Immature natural killer cell (primary cell): ENCODE measurements around the gene CUEDC1. TPM values are rescaled to one million over a fixed set of nuclear protein-coding genes. Genes with fewer than 3 reads are reported as not detected.
A peak's percentile ranks its signal among the peaks of the same experiment; 100 is the strongest.

Experiments used
- DNase-seq, 3 donors: peaks; one replicate each; pipeline ENCODE4 v3.0.0; 2022; ENCODE audit warnings: mixed read lengths in 1 of 3
- H3K27ac Mint-ChIP-seq, 6 donors: one replicate each; pipeline ENCODE4 v1.8.0; 2020; ENCODE audit warnings: mixed read lengths in 6 of 6, mild to moderate bottlenecking in 5 of 6, inconsistent platforms in 4 of 6, moderate library complexity in 3 of 6
- H3K27me3 Mint-ChIP-seq, 3 donors: one replicate each; pipeline ENCODE4 v1.8.0; 2020 to 2021; ENCODE audit warnings: low read depth in 3 of 3, mild to moderate bottlenecking in 3 of 3, mixed read lengths in 3 of 3, moderate library complexity in 3 of 3, inconsistent platforms in 1 of 3
- H3K36me3 Mint-ChIP-seq, 3 donors: one replicate each; pipeline ENCODE4 v1.8.0; 2020; ENCODE audit warnings: mixed read lengths in 3 of 3, inconsistent platforms in 2 of 3, mild to moderate bottlenecking in 2 of 3
- H3K4me1 Mint-ChIP-seq, 2 donors: one replicate each; pipeline ENCODE4 v1.8.0; 2020; ENCODE audit warnings: inconsistent platforms in 2 of 2, mild to moderate bottlenecking in 2 of 2, mixed read lengths in 2 of 2, moderate library complexity in 1 of 2
- H3K4me3 Mint-ChIP-seq, 5 donors: one replicate each; pipeline ENCODE4 v1.8.0; 2020; ENCODE audit warnings: mild to moderate bottlenecking in 5 of 5, mixed read lengths in 5 of 5, inconsistent platforms in 3 of 5, moderate library complexity in 3 of 5
- H3K9me3 Mint-ChIP-seq, 6 donors: one replicate each; pipeline ENCODE4 v1.8.0; 2020; ENCODE audit warnings: mild to moderate bottlenecking in 6 of 6, mixed read lengths in 6 of 6, inconsistent platforms in 4 of 6, moderate library complexity in 3 of 6
- polyA plus RNA-seq, 3 donors: library from polyadenylated mRNA; unstranded; fragments of 300-500 nt; fragmentation: Illumina TruSeq; gene quantifications; one replicate each; pipeline ENCODE4 v1.2.3, GENCODE V29; 2021

CUEDC1 gene
- polyA plus RNA-seq, 3 donors from 2014 or later = 0.43 to 2.5 (median 0.52) TPM

DNA sequence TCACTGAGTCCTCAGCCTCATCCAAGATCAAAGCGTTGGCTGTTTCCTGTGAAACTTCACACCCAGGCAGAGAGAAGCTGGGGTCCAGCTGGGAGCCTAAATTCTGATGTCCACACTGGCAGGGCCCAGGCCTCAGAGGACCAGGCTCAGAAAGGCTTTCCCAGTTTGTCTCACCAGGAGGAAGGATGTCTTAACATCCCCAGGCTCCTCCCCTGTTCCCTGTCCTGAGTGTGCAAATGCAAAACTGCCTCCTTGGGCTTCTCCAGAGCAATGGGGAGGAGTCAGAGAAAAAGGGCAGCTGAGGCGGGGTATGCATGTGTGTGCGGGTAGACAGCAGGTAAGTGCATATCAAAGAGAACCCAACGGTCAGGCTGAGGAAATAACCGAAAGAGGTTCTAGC lies 45.7 kb downstream of the CUEDC1 start:
- H3K4me3 Mint-ChIP-seq = no peak overlapping the region
- H3K9me3 Mint-ChIP-seq = no peaks in the 10 kb centered on the region
- H3K27me3 Mint-ChIP-seq = peaks cover 1 to 3% (median 2%) of the 10 kb centered on the region in 3 donors
- no peaks in the 10 kb centered on the region for H3K4me1 Mint-ChIP-seq
- no peak overlapping the region for H3K27ac Mint-ChIP-seq
- no peaks in the 10 kb centered on the region for H3K36me3 Mint-ChIP-seq
- DNase-seq = no peak

DNA sequence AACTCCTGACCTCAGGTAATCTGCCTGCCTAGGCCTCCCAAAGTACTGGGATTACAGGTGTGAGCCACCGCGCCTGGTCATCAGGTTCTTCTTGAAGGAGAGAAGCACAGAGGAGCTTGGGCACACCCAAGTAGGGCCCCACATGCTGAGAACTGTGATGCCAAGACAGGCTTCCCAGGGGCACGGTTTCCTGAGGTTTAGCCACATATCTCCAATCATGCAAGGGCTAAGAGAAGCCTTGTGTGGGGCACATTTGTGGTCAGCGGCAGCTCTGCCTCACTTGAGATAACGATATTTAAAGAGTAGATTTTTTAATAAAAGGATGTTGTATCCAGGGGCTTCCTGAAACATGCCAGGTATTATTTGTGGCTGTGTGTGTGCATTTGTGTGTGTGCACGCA lies 46.9 kb downstream of the CUEDC1 start:
- no peaks in the 10 kb centered on the region for H3K36me3 Mint-ChIP-seq
- H3K27ac Mint-ChIP-seq = no peak overlapping the region
- no peak overlapping the region for H3K4me3 Mint-ChIP-seq
- H3K27me3 Mint-ChIP-seq = peaks cover 0 to 2% (median 1%) of the 10 kb centered on the region in 3 donors
- H3K9me3 Mint-ChIP-seq = no peaks in the 10 kb centered on the region
- H3K4me1 Mint-ChIP-seq = peaks cover 4 to 6% of the 10 kb centered on the region in 2 donors
- DNase-seq = no peak

DNA sequence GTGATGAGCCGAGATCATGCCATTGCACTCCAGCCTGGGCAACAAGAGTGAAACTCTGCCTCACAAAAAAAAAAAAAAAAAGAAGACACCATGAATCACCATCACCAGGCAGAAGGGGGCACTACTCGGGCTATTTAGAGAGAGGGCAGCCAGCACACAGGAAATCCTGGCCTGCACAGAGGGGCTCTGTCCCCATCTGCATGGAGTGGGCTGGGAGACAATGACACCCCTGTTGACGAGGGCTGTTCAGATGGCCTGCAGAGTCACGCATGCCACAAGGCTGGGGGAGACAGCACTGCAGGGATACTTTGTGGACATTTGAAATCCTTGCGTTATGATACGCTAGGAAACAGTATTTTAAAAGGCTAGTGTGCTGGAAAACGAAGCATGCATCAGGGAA lies 48.3 kb downstream of the CUEDC1 start:
- Mint-ChIP-seq H3K4me1 (peaks cover 7 to 8% of the 10 kb centered on the region in 2 donors), H3K9me3 (no peaks in the 10 kb centered on the region), H3K27me3 (peaks cover 0 to 2% (median 1%) of the 10 kb centered on the region in 3 donors), H3K27ac (no peak overlapping the region), H3K4me3 (no peak overlapping the region), H3K36me3 (no peaks in the 10 kb centered on the region)
- DNase-seq = no peak

DNA sequence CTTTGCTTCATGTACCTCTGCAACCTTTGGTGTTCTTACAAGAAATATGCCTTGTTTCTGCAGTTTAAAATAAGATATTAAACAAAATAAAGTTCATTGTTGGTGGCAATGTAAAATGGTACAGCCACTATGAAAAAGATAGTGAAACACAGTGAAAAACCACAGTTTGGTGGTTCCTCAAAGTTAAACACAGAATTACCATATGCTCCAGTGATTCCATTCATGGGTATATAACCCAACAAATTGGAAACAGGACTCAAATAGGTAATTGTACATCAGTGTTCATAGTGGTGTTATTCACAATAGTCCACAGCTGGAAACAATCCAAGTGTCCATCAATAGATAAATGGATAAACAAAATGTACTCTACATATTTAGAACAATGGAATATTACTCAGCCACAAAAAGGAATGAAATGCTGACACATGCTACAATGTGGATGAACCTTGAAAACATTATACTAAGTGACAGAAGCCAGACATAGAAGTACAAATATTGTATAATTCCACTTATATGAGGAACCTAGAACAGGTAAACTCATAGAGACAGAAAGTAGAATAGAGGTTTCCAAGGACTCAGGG lies 49.2 kb downstream of the CUEDC1 start:
- Mint-ChIP-seq H3K4me1 (peaks cover 7 to 8% of the 10 kb centered on the region in 2 donors), H3K27me3 (peaks cover 0 to 1% (median 0%) of the 10 kb centered on the region in 3 donors), H3K4me3 (no peak overlapping the region), H3K9me3 (no peaks in the 10 kb centered on the region), H3K27ac (no peak overlapping the region), H3K36me3 (no peaks in the 10 kb centered on the region)
- no peak for DNase-seq

DNA sequence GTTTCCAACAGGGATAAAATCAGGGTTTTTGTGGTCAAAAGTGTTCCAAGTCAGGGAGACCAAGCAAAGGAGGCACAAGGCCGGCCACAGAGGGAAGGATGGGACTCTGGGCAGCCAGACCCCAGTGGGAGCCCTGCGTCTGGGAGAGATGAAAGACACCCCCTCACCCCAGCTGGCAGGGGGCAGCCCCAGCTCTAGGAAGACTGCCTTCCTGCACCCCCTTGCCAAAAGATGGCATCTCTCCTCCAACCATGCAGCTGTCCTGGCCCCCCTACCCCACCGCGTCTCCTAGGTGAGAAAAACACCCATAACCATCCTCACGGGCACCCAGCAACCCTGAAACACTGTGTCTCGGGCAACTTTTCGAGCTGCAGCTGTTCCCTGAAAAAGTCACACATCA lies 51.3 kb downstream of the CUEDC1 start:
- Mint-ChIP-seq H3K4me1 (peaks cover 17% of the 10 kb centered on the region in 2 donors), H3K27ac (peak overlapping the region in 1 of 6 donors; percentile 53), H3K4me3 (no peak overlapping the region)

DNA sequence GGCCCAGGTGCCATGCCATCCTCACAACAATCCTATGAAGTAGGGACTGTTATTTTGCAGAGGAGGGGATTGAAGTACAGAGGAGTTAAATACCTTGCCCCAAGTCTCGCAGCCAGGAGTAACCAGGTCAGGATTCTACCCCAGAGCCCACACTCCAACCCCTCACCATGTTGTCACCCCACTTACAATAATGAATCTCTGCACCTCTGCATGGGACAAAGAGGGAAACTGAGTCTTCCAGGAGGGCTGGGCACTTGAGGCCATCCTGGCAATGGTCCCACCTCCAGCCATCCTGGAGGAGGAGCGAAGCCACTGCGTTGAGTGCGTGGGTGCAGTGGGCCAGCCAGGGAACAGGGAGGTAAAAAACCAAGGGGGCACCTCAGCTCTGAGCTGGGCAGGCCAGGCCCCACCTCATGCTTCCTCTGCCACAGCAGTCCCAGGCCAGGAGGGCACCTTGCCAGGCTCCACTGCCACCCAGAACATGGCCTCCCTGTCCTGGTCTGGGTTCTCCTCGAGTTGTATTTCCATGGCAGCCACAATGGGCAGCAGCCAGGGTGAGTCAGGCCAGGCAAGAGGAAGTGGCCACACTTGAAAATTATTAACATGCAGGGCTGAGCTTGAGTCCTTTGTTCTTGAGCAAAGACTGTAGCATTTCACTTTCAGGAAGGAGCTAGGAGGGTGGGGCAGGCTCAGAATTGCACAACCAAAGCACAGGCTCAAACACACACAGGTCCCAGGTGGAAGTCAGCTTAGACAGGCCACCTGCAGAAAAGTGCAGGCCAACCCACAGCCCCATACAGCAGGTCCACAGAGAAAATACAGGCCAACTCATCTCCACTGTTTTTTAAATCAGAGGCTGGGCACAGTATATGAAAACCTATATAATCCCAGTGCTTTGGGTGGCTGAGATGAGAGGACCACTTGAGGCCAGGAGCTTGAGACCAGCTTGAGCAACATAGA lies 52.1 kb downstream of the CUEDC1 start:
- Mint-ChIP-seq H3K27ac (peak overlapping the region in 2 of 6 donors; percentile 20 to 25), H3K4me3 (no peak overlapping the region), H3K9me3 (no peaks in the 10 kb centered on the region), H3K27me3 (peaks cover 0 to 1% (median 0%) of the 10 kb centered on the region in 3 donors), H3K36me3 (no peaks in the 10 kb centered on the region), H3K4me1 (peaks cover 17% of the 10 kb centered on the region in 2 donors)
- peak in 1 of 3 donors; percentile 5 for DNase-seq

More for the DNA sequence above, 51.3 kb downstream of the CUEDC1 start:
- Mint-ChIP-seq H3K36me3 (no peaks in the 10 kb centered on the region), H3K9me3 (no peaks in the 10 kb centered on the region), H3K27me3 (peaks cover 0 to 1% (median 0%) of the 10 kb centered on the region in 3 donors)
- no peak for DNase-seq

DNA sequence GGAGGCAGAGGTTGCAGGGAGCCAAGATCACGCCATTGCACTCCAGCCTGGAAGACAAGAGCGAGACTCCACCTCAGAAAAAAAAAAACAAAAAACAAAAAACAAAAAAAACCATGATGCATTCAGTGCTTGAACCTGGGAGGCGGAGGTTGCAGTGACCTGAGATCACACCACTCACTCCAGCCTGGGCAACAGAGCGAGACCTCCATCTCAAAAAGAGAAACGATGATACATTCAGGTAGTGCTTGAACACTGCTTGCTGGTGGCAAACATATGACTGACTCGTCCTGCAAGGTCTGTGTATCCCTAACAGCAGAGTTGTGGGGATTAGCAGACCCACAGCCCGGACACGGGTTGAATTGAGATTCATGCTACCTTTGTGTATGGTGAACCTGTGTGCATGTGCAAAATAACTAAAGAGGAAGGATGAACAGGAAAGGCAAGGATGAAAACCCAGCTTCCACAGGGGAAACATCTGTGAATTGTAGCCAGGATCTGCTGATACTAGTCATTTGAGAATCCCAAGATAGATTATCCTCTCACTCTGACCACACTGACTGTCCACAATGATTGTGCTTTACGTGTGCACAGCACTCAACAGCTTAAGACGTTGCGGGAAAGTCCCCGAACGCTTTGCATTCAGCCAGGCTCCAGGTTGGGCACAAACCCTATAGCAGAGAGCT lies 53.0 kb downstream of the CUEDC1 start:
- Mint-ChIP-seq H3K36me3 (no peaks in the 10 kb centered on the region), H3K4me3 (peak overlapping the region in 1 of 5 donors; percentile 12), H3K4me1 (peaks cover 17% of the 10 kb centered on the region in 2 donors), H3K27ac (no peak overlapping the region), H3K9me3 (no peaks in the 10 kb centered on the region), H3K27me3 (peaks cover 0 to 1% (median 0%) of the 10 kb centered on the region in 3 donors)
- DNase-seq = no peak

DNA sequence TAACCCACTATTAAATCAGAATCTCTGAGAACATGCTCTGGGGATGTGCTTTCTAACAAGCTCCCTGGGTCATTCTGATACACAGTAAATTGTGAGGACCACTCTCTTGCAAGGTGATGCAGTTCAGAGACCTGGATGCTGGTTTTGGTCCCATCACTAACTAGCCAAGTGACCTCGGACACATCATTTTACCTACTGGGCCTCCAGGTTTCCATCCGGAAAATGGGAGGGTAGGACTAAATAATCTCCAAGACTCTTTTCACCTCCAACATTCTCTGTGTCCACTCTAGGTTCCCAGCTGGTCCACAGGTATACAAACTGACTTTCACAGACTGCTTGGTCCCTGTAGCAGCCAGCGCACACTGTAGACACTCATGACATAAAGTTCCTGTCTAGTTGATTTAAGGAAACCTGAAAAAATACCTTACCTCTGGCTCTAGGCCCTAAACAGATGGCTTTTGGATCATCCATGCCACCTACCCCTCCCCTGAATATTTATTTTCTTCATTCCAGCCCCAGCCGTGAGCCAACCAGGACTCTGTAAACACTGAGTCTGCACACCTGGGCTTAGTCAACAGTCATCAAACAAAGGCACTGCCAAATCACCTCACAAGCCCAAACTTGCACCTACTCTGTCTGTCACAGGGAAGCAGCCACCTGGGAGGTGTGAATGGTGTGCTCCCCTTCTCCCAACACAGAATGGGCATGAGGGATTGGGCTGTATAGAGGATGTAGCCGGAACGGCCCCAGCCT lies 54.0 kb downstream of the CUEDC1 start:
- no peak overlapping the region for H3K27ac Mint-ChIP-seq
- H3K4me1 Mint-ChIP-seq = peaks cover 17% of the 10 kb centered on the region in 2 donors
- H3K9me3 Mint-ChIP-seq = no peaks in the 10 kb centered on the region
- H3K4me3 Mint-ChIP-seq = no peak overlapping the region
- DNase-seq = no peak
- H3K36me3 Mint-ChIP-seq = no peaks in the 10 kb centered on the region
- H3K27me3 Mint-ChIP-seq = peaks cover 0 to 1% (median 0%) of the 10 kb centered on the region in 3 donors

DNA sequence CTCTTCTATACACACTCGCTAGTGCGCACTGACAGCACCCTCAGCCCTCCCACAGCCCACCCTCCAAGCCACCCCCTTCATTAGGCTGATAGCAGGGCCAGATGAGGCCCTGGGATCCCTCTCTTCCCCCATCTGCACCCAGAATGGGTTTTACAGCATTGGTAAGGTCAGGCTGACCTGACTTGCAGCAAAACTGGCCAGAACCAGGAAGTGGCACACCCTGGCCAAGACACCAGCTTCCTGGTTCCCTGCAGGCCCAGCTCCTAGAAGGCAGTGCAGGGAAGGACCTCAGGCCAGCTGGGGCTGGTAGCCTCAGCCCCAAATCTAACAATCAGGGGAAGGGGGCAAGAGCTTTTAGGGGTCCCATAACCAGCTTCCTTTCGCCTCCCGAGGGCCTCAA lies 55.4 kb downstream of the CUEDC1 start:
- H3K4me1 Mint-ChIP-seq = peaks cover 17% of the 10 kb centered on the region in 2 donors
- H3K27ac Mint-ChIP-seq = no peak overlapping the region
- no peaks in the 10 kb centered on the region for H3K9me3 Mint-ChIP-seq
- peak overlapping the region in 1 of 5 donors; percentile 39 for H3K4me3 Mint-ChIP-seq
- no peaks in the 10 kb centered on the region for H3K36me3 Mint-ChIP-seq
- DNase-seq = no peak
- no peaks in the 10 kb centered on the region for H3K27me3 Mint-ChIP-seq

DNA sequence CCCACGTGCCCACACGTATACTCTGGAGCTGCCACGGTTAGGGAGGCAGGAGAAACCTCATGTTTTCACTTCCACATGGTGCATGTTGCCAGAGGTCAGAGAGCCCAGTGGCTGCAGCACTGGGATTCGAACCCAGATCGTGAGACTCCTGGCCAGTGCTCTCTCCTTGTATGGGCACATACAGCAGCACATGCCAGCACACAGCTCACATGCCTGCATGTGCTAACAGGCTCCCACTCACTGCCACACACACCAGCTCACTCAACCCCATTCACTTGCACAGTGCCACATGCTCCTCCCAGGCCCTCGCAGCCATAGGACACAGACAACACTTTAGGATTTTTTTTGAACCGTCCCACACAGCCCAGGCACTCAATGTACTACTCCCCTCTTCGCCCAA lies 55.8 kb downstream of the CUEDC1 start:
- Mint-ChIP-seq H3K4me1 (peaks cover 17% of the 10 kb centered on the region in 2 donors), H3K27me3 (no peaks in the 10 kb centered on the region), H3K4me3 (no peak overlapping the region), H3K9me3 (no peaks in the 10 kb centered on the region), H3K36me3 (no peaks in the 10 kb centered on the region), H3K27ac (peak overlapping the region in 3 of 6 donors; percentile 6 to 44 (median 40))
- DNase-seq = no peak

DNA sequence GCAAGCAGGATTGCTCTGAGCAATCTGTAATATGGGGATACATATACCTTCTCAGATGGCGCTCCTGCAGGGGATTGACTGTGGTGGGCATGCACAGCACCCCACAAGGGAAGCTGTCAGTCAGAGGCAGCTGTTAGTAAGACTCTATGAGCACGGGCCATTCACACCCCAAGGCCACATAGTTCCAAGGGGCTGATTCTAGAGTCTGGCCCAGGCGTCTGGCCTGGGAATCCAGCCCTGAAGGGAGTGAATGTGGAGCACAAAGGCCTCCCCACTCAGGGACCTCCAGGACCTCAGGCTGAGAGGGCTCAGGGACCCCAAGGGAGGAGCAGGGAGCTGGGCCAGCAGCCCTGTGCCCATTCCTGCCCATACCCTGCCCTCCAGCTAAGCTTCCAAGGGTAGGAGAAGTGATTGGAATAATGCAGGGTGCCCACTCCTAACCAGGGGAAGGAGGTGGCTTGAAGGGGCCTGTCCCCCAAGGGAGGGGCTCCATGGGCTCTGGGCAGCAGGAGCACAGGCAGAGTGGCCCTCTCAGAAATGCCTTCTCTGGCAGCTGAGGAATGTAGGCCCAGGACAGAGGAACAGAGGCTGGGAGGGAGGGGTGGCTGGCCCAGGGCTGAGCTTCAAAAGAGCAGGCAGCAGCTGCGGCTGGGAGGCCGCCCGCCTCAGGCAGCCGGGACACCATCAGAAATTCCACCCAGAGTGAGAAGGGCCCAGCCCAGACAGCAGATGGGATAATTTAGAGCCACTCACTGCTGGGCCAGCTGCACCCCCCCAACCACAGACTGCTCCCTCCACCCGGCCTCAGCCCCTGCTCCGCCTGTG lies 56.5 kb downstream of the CUEDC1 start:
- DNase-seq = no peak
- Mint-ChIP-seq H3K36me3 (no peaks in the 10 kb centered on the region), H3K9me3 (no peaks in the 10 kb centered on the region), H3K4me3 (no peak overlapping the region), H3K27ac (no peak overlapping the region), H3K27me3 (no peaks in the 10 kb centered on the region), H3K4me1 (peaks cover 15 to 18% of the 10 kb centered on the region in 2 donors)

DNA sequence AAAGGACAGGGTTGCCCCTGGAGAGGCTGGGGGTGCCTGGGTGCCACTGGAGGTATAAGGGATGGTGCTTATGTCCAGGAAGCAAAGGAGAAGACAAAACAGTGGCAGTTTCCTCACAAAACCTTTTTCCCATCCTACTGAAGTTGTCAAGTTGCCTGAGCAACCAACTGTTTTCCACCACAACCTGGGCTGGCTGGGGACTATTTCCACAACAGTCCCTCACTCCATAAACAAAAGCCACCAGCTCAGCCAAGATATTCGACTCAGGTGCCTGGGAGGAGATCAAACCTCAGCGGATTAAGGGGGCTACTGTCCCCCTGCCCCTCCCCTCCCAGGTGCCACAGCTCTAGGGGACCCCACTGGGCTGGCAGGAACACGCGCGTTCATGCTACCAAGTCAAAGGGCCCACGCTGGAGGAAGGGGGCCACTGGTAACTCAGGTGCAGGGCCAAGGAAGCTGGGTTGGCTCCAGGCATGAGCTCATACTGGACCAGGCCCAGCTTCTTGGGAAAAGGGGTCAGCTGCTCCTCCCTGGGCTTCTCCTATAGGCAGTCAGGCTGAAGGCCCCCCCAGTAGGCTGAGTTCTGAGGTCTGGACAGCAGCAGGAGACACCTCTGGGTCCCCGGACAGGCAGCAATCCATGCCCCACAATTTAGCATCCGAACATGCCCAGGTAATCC lies 59.7 kb downstream of the CUEDC1 start:
- no peaks in the 10 kb centered on the region for H3K9me3 Mint-ChIP-seq
- no peak overlapping the region for H3K27ac Mint-ChIP-seq
- peaks cover 0 to 7% (median 0%) of the 10 kb centered on the region in 3 donors for H3K27me3 Mint-ChIP-seq
- no peak overlapping the region for H3K4me3 Mint-ChIP-seq
- peaks cover 22 to 25% of the 10 kb centered on the region in 2 donors for H3K4me1 Mint-ChIP-seq
- no peak for DNase-seq
- H3K36me3 Mint-ChIP-seq = no peaks in the 10 kb centered on the region
